DND-41 (cell line): Measurements from ENCODE around the gene PEMT.

ENCODE experiments used
- ATAC-seq: fragments of 200-7000 bp; cut with Tn5 transposase; 3 replicates; pipeline ENCODE4 v1.9.1; 2021; ENCODE audit warnings: low read depth; ENCODE audit not compliant: insufficient read depth
- DNase-seq: peaks from one replicate; pipeline ENCODE4 v3.0.0-alpha.2; 2020
- H2AFZ ChIP-seq: 2 replicates; pipeline ENCODE4 v1.6.0; 2012; ENCODE audit warnings: low read depth, low read length
- H3K27ac ChIP-seq: 2 replicates; pipeline ENCODE4 v1.5.1; 2012; ENCODE audit warnings: low read length, inconsistent platforms
- H3K27me3 ChIP-seq: fragments of 200-600 bp; sonication (generic); 2 replicates; pipeline ENCODE4 v1.6.0; 2012; ENCODE audit warnings: low read length, mild to moderate bottlenecking, inconsistent platforms; ENCODE audit not compliant: insufficient read depth, poor library complexity
- H3K36me3 ChIP-seq: 2 replicates; pipeline ENCODE4 v1.5.1; 2012; ENCODE audit warnings: low read length, inconsistent platforms; ENCODE audit not compliant: insufficient read depth
- H3K4me1 ChIP-seq: 2 replicates; pipeline ENCODE4 v1.5.1; 2012; ENCODE audit warnings: mild to moderate bottlenecking, low read length; ENCODE audit not compliant: insufficient read depth
- H3K4me2 ChIP-seq: 2 replicates; pipeline ENCODE4 v1.6.0; 2012; ENCODE audit warnings: mild to moderate bottlenecking, moderate library complexity, low read length, inconsistent platforms; ENCODE audit not compliant: insufficient read depth
- H3K4me3 ChIP-seq, 2 experiments: fragments of 200-600 bp in 1 of 2; shearing (Covaris generic) in 1 of 2; 2 replicates each; pipeline ENCODE4 v1.5.1; 2012 to 2016; ENCODE audit warnings: inconsistent platforms in 2 of 2, low read length in 2 of 2, mild to moderate bottlenecking in 2 of 2, low read depth in 1 of 2, moderate library complexity in 1 of 2
- H3K79me2 ChIP-seq: 2 replicates; pipeline ENCODE4 v1.6.0; 2012; ENCODE audit warnings: low read length, inconsistent platforms; ENCODE audit not compliant: insufficient read depth
- H3K9ac ChIP-seq: 2 replicates; pipeline ENCODE4 v1.6.0; 2012; ENCODE audit warnings: low read depth, mild to moderate bottlenecking, inconsistent platforms, low read length, moderate library complexity
- H3K9me3 ChIP-seq: 2 replicates; pipeline ENCODE4 v1.5.1; 2012; ENCODE audit warnings: low read length, moderate library complexity, mild to moderate bottlenecking, inconsistent platforms; ENCODE audit not compliant: insufficient read depth, severe bottlenecking
- H4K20me1 ChIP-seq: 2 replicates; pipeline ENCODE4 v1.6.0; 2012; ENCODE audit warnings: low read length; ENCODE audit not compliant: insufficient read depth
- EZH2 ChIP-seq: IDR thresholded peaks from 3 replicates; pipeline ENCODE4 v1.6.1; 2012; ENCODE audit warnings: borderline replicate concordance, low read depth, mild to moderate bottlenecking, moderate library complexity, low read length, inconsistent platforms; ENCODE audit not compliant: severe bottlenecking
- TF ChIP-seq, protein P1 (sequence below): IDR thresholded peaks from 2 replicates; pipeline ENCODE4 v1.5.1; 2012; ENCODE audit warnings: borderline replicate concordance, low read length, moderate library complexity, mild to moderate bottlenecking; ENCODE audit not compliant: poor library complexity, severe bottlenecking; ENCODE audit errors: extremely low read depth

PEMT gene

DNA sequence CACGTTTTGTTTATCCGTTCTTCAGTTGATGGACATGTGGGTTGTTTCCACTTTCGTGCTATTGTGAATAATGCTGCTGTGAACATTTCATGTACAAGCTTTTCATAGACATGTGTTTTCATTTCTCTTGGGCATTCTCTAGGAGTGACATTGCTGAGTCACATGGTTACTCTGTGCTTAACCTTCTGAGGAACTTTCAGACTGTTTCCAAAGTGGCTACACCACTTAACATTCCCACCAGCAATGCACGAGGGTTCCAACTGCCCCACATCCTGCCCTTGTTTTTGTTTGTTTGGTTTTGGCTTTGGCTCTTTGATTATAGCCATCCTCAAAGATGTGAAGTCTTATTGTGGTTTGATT, 14.2 kb upstream of the PEMT start:
- Histone ChIP-seq H3K4me3 (no peak overlapping the region), H3K4me1 (no peaks in the 10 kb centered on the region), H3K79me2 (no peaks in the 10 kb centered on the region), H4K20me1 (no peaks in the 10 kb centered on the region), H3K36me3 (no peaks in the 10 kb centered on the region), H3K27me3 (no peaks in the 10 kb centered on the region), H3K4me2 (no peak overlapping the region), H3K9ac (no peak overlapping the region), H2AFZ (no peak overlapping the region), H3K27ac (no peak overlapping the region), H3K9me3 (no peaks in the 10 kb centered on the region)
- DNase-seq: no peak
- TF ChIP-seq EZH2: no peak
- TF ChIP-seq, protein P1, sequence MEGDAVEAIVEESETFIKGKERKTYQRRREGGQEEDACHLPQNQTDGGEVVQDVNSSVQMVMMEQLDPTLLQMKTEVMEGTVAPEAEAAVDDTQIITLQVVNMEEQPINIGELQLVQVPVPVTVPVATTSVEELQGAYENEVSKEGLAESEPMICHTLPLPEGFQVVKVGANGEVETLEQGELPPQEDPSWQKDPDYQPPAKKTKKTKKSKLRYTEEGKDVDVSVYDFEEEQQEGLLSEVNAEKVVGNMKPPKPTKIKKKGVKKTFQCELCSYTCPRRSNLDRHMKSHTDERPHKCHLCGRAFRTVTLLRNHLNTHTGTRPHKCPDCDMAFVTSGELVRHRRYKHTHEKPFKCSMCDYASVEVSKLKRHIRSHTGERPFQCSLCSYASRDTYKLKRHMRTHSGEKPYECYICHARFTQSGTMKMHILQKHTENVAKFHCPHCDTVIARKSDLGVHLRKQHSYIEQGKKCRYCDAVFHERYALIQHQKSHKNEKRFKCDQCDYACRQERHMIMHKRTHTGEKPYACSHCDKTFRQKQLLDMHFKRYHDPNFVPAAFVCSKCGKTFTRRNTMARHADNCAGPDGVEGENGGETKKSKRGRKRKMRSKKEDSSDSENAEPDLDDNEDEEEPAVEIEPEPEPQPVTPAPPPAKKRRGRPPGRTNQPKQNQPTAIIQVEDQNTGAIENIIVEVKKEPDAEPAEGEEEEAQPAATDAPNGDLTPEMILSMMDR: no peak
- ATAC-seq: no peak

DNA sequence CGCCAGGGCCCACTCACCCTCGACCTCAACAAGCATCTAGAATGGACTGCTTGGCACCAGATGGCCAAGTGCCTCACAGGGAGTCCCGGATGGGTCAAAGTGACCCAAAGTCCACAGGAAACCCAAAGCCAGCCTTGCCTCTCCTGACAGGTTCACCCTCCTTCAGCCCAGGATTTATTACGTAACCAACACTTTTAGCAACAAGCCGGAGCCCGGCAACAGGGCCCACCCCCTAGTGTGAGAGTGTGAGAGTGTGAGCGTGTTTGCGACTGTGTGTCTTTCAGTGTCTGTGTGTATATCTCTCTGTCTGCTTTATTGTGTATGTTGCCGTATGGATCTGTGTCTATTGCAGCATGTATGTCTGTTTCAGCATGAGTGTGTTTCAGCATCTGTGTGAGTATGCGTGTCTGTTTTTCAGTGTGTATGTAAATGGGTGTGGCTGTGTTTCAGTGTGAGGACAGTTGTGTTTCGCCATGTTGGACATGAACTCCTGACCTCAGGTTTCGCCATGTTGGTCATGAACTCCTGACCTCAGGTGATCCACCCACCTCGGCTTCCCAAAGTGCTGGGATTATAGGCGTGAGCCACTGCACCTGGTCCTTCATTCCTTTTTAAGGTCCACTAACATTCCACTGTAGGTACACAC, 13.7 kb upstream of the PEMT start:
- Histone ChIP-seq H4K20me1 (no peaks in the 10 kb centered on the region), H3K4me2 (no peak overlapping the region), H3K9ac (no peak overlapping the region), H3K27me3 (no peaks in the 10 kb centered on the region), H3K9me3 (no peaks in the 10 kb centered on the region), H3K4me1 (no peaks in the 10 kb centered on the region), H3K27ac (no peak overlapping the region), H3K79me2 (no peaks in the 10 kb centered on the region), H3K4me3 (no peak overlapping the region), H3K36me3 (no peaks in the 10 kb centered on the region), H2AFZ (no peak overlapping the region)
- TF ChIP-seq EZH2: no peak
- TF ChIP-seq, protein P1: no peak
- ATAC-seq (no peak), DNase-seq (no peak)

DNA sequence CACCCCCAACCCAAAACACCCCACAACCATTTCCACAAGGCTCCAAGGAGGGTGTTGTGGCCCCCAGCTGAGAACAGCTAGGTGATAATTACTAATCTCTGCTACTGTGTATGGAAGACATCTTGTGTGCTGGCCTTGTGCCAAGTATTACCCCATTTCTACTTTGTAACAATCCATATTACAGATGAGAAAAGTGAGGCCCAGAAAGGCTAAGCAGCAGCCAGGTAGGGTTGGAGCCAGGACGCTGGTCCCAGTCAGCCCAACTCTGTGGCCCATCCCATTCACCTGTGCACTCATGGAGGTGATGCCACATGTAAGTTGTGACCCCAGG, 12.4 kb upstream of the PEMT start:
- Histone ChIP-seq H4K20me1 (no peaks in the 10 kb centered on the region), H3K4me1 (no peaks in the 10 kb centered on the region), H3K4me3 (no peak overlapping the region), H3K9ac (no peak overlapping the region), H3K9me3 (no peaks in the 10 kb centered on the region), H3K27ac (no peak overlapping the region), H3K4me2 (no peak overlapping the region), H3K79me2 (no peaks in the 10 kb centered on the region), H2AFZ (no peak overlapping the region), H3K27me3 (no peaks in the 10 kb centered on the region), H3K36me3 (no peaks in the 10 kb centered on the region)
- DNase-seq (no peak), ATAC-seq (no peak)
- TF ChIP-seq, protein P1: no peak
- TF ChIP-seq EZH2: no peak
